K562 (cell line): ENCODE data around the gene SETMAR. TPM values are rescaled to one million over a fixed set of nuclear protein-coding genes. Genes with fewer than 3 reads are reported as not detected.

Source experiments
- BRD9 ChIP-seq: fragments of 450-650 bp; IDR thresholded peaks from 2 replicates; pipeline ENCODE4 v1.6.1; 2018; ENCODE audit warnings: low read depth; ENCODE audit not compliant: partially characterized antibody
- ERF ChIP-seq: fragments of 450-650 bp; formaldehyde crosslinking; IDR thresholded peaks from 2 replicates; pipeline ENCODE4 v1.4.0; 2020; ENCODE audit warnings: mild to moderate bottlenecking, mixed read lengths
- GABPB2 ChIP-seq: fragments of 250-450 bp; sonication (Bioruptor Pico); conservative IDR thresholded peaks from 2 replicates; pipeline ENCODE4 v1.5.1; 2021; ENCODE audit warnings: mild to moderate bottlenecking
- KHSRP ChIP-seq: fragments of 450-650 bp; IDR thresholded peaks from 2 replicates; pipeline ENCODE4 v1.6.1; 2017
- LARP7 ChIP-seq: fragments of 450-650 bp; IDR thresholded peaks from 2 replicates; pipeline ENCODE4 v1.6.1; 2016
- POLR2B ChIP-seq: fragments of 450-650 bp; IDR thresholded peaks from 2 replicates; pipeline ENCODE4 v1.6.1; 2018; ENCODE audit warnings: low read depth; ENCODE audit not compliant: partially characterized antibody
- SETDB1 ChIP-seq: IDR thresholded peaks from one replicate; pipeline ENCODE4 v1.6.1; 2012; ENCODE audit warnings: low read length, control low read depth, inconsistent platforms
- ZKSCAN8 ChIP-seq: fragments of 200-800 bp; sonication (Bioruptor generic); IDR thresholded peaks from 2 replicates; pipeline ENCODE4 v1.6.1; 2016; ENCODE audit warnings: missing genetic modification characterization, missing compliant biosample characterization
- ZNF324 ChIP-seq: fragments of 250-450 bp; sonication (Bioruptor Pico); IDR thresholded peaks from 2 replicates; pipeline ENCODE4 v1.4.0; 2020; ENCODE audit warnings: mild to moderate bottlenecking
- ZNF583 ChIP-seq: fragments of 250-450 bp; sonication (Bioruptor Pico); IDR thresholded peaks from 2 replicates; pipeline ENCODE4 v1.4.0; 2020
- polyA plus RNA-seq, 8 experiments: library from polyadenylated mRNA; depleted of rRNA in 4 of 8; stranded (reverse) in 5 of 8; unstranded in 3 of 8; fragments of >200 nt; fragmentation: Nextera tagmentation in 2 of 8; fragmentation: Illumina TruSeq in 1 of 8; extraction: Ambion mirVana in 2 of 8; extraction: Trizol in 1 of 8; gene quantifications; 2 replicates each; pipeline versions ENCODE4 v1.2.1 to v1.2.3, GENCODE V29; 2011 to 2014; ENCODE audit warnings: inconsistent platforms in 1 of 8, missing spikeins in 1 of 8
- total RNA-seq, 7 experiments: library from RNA; depleted of rRNA in 6 of 7; stranded (reverse); fragments of >200 nt in 6 of 7; fragmentation: Illumina TruSeq in 2 of 7; extraction: Trizol in 2 of 7; gene quantifications; 2 replicates each; pipeline versions ENCODE4 v1.2.1 to v1.2.3, GENCODE V29; 2011 to 2021; ENCODE audit warnings: low replicate concordance in 1 of 7
- TF ChIP-seq, protein P1 (sequence below): fragments of 450-650 bp; IDR thresholded peaks from 2 replicates; pipeline ENCODE4 v1.6.1; 2016; ENCODE audit warnings: low read depth
- TF ChIP-seq, protein P2 (sequence below): fragments of 250-450 bp; sonication (Bioruptor Pico); IDR thresholded peaks from 2 replicates; pipeline ENCODE4 v1.9.0; 2021; ENCODE audit warnings: mild to moderate bottlenecking, inconsistent platforms
- TF ChIP-seq, protein P3 (sequence below): fragments of 450-650 bp; IDR thresholded peaks from one replicate; pipeline ENCODE4 v1.6.1; 2018; ENCODE audit warnings: mild to moderate bottlenecking, moderate library complexity; ENCODE audit not compliant: partially characterized antibody
- TF ChIP-seq, protein P4 (sequence below): fragments of 250-450 bp; sonication (Bioruptor Pico); IDR thresholded peaks from 2 replicates; pipeline ENCODE4 v1.9.0; 2021; ENCODE audit warnings: mild to moderate bottlenecking

Gene SETMAR
- total and polyA plus RNA-seq, 9 of the 15 experiments (the other 6 are each of a cell fraction or from before 2014, with no cell fraction given): 5.5 to 25.1 (median 18.2) TPM

GRCh38 chr3:4351164-4351855, 48.1 kb downstream of the SETMAR start (continued):
- TF ChIP-seq, protein P1, sequence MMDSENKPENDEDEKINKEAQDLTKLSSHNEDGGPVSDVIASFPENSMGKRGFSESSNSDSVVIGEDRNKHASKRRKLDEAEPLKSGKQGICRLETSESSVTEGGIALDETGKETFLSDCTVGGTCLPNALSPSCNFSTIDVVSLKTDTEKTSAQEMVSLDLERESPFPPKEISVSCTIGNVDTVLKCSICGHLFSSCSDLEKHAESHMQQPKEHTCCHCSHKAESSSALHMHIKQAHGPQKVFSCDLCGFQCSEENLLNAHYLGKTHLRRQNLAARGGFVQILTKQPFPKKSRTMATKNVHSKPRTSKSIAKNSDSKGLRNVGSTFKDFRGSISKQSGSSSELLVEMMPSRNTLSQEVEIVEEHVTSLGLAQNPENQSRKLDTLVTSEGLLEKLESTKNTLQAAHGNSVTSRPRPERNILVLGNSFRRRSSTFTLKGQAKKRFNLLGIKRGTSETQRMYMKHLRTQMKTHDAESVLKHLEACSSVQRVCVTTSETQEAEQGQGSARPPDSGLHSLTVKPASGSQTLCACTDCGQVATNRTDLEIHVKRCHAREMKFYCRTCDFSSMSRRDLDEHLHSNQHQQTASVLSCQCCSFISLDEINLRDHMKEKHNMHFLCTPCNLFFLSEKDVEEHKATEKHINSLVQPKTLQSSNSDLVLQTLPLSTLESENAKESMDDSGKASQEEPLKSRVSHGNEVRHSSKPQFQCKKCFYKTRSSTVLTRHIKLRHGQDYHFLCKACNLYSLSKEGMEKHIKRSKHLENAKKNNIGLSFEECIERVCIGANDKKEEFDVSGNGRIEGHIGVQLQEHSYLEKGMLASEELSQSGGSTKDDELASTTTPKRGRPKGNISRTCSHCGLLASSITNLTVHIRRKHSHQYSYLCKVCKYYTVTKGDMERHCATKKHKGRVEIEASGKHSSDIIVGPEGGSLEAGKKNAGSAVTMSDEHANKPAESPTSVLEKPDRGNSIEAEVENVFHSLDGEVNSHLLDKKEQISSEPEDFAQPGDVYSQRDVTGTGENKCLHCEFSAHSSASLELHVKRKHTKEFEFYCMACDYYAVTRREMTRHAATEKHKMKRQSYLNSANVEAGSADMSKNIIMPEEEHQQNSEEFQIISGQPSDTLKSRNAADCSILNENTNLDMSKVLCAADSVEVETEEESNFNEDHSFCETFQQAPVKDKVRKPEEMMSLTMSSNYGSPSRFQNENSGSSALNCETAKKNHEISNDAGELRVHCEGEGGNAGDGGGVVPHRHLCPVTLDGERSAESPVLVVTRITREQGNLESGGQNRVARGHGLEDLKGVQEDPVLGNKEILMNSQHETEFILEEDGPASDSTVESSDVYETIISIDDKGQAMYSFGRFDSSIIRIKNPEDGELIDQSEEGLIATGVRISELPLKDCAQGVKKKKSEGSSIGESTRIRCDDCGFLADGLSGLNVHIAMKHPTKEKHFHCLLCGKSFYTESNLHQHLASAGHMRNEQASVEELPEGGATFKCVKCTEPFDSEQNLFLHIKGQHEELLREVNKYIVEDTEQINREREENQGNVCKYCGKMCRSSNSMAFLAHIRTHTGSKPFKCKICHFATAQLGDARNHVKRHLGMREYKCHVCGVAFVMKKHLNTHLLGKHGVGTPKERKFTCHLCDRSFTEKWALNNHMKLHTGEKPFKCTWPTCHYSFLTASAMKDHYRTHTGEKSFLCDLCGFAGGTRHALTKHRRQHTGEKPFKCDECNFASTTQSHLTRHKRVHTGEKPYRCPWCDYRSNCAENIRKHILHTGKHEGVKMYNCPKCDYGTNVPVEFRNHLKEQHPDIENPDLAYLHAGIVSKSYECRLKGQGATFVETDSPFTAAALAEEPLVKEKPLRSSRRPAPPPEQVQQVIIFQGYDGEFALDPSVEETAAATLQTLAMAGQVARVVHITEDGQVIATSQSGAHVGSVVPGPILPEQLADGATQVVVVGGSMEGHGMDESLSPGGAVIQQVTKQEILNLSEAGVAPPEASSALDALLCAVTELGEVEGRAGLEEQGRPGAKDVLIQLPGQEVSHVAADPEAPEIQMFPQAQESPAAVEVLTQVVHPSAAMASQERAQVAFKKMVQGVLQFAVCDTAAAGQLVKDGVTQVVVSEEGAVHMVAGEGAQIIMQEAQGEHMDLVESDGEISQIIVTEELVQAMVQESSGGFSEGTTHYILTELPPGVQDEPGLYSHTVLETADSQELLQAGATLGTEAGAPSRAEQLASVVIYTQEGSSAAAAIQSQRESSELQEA: no peak
- TF ChIP-seq, protein P2, sequence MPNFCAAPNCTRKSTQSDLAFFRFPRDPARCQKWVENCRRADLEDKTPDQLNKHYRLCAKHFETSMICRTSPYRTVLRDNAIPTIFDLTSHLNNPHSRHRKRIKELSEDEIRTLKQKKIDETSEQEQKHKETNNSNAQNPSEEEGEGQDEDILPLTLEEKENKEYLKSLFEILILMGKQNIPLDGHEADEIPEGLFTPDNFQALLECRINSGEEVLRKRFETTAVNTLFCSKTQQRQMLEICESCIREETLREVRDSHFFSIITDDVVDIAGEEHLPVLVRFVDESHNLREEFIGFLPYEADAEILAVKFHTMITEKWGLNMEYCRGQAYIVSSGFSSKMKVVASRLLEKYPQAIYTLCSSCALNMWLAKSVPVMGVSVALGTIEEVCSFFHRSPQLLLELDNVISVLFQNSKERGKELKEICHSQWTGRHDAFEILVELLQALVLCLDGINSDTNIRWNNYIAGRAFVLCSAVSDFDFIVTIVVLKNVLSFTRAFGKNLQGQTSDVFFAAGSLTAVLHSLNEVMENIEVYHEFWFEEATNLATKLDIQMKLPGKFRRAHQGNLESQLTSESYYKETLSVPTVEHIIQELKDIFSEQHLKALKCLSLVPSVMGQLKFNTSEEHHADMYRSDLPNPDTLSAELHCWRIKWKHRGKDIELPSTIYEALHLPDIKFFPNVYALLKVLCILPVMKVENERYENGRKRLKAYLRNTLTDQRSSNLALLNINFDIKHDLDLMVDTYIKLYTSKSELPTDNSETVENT (CRISPR knock-in tag): no peak
- TF ChIP-seq ERF (no peak), POLR2B (no peak), LARP7 (no peak), BRD9 (no peak), ZNF324 (CRISPR knock-in tag) (no peak), GABPB2 (CRISPR knock-in tag) (no peak), ZKSCAN8 (no peak), KHSRP (no peak), ZNF583 (CRISPR knock-in tag) (peak; percentile 48; the same call in 1 of the 2 replicates), SETDB1 (no peak)
- TF ChIP-seq, protein P3, sequence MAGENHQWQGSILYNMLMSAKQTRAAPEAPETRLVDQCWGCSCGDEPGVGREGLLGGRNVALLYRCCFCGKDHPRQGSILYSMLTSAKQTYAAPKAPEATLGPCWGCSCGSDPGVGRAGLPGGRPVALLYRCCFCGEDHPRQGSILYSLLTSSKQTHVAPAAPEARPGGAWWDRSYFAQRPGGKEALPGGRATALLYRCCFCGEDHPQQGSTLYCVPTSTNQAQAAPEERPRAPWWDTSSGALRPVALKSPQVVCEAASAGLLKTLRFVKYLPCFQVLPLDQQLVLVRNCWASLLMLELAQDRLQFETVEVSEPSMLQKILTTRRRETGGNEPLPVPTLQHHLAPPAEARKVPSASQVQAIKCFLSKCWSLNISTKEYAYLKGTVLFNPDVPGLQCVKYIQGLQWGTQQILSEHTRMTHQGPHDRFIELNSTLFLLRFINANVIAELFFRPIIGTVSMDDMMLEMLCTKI: no peak
- TF ChIP-seq, protein P4, sequence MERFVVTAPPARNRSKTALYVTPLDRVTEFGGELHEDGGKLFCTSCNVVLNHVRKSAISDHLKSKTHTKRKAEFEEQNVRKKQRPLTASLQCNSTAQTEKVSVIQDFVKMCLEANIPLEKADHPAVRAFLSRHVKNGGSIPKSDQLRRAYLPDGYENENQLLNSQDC: no peak
